ENCODE results near the gene PUSL1.

- TF ChIP-seq POLR2AphosphoS5 (IDR thresholded peaks at IDR 0.05; ENCODE audit: low read depth, low read length): no peak
- TF ChIP-seq REST (IDR thresholded peaks at IDR 0.05; ENCODE audit: insufficient read depth in 1 of 2, low read depth in 2 of 2, low read length in 2 of 2): no peak
- TF ChIP-seq SIN3A (IDR thresholded peaks at IDR 0.05; ENCODE audit: borderline replicate concordance, insufficient read depth, low read length): no peak
These were observed 32.6 kb upstream of the PUSL1 start for GRCh38 chr1:1275836-1276235.
